Cortex of kidney (tissue), 1 donor: Measurements from ENCODE around the gene PDSS1.

Experiments
- DNase-seq: peaks from one replicate; lab custom pipeline; 2025; lab: John Stamatoyannopoulos, UW

The PDSS1 gene

DNA sequence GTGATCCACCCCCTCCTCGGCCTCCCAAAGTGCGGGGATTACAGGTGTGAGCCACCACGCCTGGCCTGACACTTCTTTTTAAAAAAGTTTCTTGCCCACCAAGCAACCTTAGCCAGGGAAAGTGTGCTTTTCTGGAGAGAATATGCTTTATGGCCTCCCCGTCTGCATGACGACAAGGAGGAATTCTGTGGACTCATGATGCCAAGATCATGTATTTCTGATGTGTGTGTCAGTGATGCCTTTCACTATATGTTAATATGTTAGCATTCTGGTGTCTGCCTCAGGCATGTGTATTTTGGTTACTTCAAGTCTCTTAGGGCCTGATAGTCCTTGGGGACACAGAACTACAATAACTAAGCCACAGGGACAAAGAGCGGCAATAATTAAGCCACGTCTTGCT is 2.1 kb downstream of the PDSS1 start:
- DNase-seq: no peak

DNA sequence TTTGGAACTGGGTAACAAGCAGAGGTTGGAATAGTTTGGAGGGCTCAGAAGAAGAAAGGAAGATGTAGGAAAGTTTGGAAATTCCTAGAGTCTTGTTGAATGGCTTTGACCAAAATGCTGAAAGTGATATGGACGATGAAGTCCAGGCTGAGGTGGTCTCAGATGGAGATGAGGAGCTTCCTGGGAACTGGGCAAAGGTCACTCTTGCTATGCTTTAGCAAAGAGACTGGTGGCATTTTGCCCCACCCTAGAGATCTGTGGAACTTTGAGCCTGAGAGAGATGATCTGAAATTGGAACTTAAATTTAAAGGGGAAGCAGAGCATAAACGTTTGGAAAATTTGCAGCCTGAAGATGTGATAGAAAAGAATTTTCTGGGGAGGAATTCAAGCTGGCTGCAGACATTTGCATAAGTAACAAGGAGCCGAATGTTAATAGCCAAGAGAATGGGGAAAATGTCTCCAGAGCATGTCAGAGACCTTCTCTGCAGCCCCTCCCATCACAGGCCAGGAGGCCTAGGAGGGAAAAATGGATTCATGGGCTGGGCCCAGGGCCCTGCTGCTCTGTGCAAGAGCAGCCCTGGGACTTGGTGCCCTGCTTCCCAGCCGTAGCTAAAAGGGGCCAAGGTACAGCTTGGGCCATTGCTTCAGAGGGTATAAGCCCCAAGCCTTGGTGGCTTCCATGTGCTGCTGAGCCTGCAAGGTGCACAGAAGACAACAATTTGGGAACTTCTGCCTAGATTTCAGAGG is 3.6 kb downstream of the PDSS1 start:
- DNase-seq: no peak

DNA sequence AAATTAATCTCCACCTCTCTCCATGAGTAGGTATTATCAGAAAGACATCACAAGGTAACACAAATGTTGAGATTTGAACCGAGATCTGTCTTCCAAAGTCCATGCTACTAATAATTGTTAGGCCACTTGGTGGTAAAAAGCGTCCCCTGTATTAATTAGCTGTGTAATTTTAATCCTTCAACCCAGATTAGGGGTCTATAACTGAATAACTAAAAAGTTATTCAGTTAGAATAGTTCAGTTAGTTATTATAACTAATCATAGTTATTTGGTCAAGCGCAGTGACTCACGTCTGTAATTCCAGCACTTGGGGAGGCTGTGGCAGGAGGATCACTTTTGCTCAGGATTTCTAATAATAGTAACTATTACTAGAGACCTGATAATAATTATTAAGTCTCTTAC is 5.6 kb downstream of the PDSS1 start:
- no peak for DNase-seq

DNA sequence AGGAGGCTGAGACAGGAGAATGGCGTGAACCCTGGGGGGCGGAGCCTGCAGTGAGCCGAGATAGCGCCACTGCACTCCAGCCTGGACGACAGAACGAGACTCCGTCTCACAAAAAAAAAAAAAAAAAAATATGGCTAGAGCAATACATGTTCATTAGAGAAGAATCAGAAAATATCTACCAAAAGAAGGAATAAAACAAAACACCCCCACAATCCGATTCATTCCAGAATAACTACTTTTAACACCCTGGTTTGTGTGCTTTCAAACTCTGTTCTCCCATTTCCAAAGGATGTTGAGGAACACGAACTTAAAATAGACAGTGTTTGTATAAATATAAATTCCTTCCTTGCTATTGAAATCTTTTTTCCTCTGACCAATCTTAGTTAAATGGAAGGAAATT is 6.5 kb downstream of the PDSS1 start:
- DNase-seq: no peak

DNA sequence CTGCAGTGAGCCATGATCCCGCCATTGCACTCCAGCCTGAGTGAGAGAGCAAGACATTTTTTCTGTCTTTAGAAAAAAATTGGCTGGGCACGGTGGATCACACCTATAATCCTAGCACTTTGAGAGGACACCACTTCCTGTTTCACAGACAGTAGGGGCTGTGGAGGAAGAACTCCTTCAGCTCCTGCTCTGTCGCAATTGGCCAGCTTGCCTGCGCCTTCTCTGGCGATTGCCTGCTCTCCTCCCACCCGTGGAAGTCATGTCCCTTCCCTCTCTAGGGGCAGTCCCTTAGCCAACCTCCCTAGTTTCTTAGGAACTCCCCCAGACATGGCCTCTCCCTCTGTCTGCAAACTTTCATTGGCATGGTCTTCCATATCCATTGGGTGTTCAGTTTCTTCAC is 8.7 kb downstream of the PDSS1 start:
- no peak for DNase-seq

DNA sequence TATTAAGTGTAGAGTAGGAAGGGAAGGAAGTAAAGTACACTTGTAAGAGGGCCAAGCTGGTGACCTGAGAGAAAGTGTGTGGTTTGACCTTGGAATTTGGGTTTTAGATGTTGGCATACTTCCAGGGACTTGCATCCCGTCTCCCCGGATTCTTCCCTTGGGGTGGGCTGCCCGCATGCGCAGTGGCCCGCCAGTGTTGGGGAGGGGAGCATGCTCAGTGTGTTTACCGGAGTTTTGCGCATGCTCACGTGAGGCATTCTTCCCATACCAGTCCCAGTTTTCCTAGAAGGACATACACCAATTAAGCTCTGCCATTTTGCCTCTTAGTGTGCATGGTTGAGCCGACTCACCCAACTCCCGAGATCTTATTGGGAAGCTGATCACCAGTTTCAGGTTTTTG is 9.4 kb downstream of the PDSS1 start:
- no peak for DNase-seq

DNA sequence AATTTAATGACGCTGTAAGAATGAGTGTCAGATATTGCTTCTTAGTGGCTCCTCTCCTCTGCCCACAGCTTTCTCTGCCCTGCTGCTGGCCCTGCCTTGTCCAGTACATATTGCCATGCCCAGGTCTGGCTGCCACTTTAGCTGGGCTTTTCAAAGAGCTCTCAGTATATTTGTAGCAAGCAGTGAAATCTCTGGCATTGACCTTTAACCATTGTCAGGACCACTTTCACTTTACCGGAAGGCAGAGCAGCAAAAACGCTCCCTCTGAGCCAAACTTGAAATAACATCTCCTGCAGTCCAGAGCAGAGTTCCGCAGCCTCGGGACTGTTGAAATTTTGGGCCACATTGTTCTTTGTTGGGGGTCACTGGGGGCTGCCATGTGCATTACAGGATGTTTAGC is 13.8 kb downstream of the PDSS1 start:
- no peak for DNase-seq

DNA sequence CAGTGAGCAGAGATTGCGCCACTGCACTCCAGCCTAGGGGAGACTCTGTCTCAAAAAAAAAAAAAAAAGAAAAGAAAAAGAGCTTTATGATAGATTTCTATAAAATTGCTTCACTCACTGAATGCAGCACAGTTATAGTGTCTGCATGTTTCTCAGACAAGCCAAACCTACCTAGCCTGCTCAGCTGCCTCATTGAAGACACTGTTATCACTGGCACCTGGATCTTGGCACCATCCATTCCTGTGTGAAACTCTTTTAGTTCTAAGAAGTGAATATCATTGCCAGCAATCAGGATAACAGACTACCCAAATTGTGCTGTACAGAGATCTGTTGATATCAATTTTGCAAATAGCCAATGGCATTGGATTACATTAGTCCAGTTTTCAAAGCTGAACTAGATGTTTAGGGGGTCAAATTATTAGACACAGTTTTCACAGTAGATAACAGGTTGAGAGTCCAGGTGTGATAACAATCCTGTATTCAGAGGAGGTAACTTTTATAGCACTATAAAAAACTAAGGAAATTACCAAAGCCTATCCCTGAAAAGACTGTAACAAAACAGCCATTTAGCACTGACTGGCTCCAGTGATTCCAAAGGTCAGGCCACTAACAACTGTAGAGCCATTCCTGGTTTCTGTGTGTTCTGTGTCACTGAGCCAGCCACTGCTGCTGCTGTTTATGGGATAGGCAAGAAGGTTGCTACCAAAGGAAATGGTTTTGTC is 17.1 kb downstream of the PDSS1 start:
- DNase-seq: no peak

DNA sequence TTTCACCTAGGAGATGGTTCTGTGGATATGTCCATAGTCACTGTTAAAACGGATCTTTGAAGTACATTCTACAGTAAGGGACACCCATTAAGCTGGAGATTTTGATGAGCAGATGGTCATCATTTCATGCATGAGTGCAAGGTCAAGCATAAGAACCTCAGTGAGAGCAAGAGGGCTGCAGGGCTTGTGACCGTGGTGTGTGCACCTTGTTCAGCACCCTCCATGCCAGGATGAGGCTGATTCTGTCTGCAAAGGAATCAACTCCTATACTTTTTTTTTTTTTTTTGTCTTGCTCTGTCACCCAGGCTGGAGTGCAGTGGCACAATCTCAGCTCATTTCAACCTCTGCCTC is 17.6 kb downstream of the PDSS1 start:
- DNase-seq: no peak

DNA sequence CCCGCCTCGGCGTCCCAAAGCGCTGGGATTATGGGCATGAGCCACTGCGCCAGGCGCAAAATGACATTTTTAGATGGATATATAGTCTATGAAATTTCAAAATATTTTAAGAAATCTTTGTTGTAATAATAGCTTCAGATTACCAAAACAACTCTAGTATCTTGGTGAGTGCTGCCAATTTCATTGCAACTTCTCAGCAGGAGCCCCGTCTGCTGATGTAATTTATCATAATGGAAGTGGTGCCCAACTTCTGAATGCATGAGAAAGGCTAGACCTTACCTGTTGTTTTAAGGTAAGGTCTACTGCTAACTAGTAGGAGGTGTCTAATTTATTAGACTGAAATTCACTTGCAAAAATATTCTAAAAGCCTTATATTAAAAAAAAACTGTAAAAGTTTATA is 20.0 kb downstream of the PDSS1 start:
- DNase-seq: no peak

DNA sequence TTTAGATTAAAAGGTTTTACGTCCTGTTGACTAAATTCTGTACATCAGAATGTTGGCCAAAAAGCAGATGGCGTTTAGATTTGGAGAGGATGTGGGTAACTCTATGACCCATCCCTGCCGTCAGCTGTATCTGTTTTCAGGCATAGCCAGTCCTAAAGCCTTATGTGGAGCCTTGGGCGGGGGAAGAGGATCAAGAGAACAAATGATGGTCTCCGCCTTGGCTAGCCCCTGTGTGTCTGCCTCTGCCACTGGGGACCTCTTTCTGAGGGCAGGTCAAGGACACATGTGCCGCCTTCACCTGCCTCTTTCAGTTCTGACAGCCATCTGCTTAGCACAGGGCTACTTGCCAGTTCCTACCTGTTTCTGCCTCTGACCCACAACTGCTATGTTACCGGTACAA is 24.1 kb downstream of the PDSS1 start:
- no peak for DNase-seq

DNA sequence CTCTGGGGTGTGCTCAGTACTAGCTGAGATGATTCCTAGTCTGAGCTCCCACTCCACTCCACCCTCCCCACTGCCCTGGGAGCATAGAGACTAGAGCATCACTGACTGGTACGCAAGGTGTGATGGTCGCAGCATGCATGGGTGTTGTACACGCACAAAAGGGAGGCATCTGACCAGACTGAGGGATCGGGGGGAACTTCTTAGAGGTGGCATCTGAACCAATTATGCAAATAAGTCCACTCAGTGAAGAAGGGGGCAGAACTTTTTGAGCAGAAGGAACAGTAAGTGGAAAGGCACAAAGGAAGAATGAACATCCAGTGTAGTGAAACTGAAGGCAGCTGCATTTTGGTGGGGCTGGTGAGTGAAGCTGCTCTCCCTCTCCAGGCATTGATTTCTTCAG is 25.5 kb downstream of the PDSS1 start:
- DNase-seq: no peak

DNA sequence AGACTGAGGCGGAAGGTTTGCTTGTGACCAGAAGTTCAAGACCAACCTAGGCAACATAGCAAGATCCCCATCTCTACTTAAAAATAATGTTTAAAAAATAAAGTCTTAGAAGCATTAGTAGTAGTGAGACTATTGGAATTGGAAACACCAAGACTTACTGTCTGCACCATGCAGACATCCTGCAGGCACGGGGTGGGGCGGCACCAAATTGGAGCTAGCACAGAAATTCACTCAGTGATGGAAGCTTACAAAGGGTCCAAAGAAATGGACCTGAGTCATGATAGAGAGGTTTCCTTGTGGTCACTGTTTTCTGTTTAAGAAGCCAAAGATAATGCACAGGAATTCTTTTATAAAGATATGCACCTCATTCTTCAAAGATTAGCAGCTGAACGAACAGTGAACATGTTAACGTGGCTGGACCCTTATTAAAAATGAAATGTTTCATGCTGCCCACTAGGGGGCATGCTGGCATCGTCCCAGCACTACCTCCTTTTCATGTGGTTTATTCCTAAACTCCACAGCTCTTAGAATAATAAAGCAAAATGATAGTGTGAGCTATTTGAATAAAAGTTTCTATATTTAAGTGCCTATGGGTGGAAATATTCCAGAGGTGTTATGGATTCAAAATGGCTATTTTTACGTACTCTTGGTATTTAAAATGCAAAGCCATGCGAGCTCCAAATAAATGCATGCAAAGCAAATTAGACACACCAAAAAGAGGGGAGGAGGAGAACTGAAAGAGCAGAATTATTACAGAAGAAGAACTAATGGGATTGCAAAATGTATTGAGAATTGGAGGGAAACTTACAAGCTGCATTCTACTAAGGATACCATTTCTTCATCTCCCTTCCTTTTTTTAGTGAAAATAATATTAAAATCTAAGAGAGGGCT is 28.6 kb downstream of the PDSS1 start:
- DNase-seq: no peak

DNA sequence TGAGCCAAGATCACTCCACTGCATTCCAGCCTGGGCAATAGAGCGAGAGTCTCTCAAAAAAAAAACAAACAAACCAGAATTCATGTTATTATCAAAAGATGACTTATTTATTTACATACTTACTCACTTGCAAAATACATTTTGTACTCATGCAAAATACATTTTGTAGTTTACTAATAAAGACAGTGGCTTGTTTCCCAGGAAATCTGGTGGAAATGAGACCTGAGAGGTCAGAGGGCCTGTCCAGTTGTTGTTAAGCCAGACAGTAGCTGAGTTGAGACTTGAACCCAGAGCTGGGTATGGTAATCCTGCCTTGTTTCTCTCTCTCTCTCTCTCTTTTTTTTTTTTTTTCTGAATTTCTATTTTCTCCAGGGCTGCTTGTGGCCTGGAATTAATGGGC is 29.5 kb downstream of the PDSS1 start:
- DNase-seq: no peak

DNA sequence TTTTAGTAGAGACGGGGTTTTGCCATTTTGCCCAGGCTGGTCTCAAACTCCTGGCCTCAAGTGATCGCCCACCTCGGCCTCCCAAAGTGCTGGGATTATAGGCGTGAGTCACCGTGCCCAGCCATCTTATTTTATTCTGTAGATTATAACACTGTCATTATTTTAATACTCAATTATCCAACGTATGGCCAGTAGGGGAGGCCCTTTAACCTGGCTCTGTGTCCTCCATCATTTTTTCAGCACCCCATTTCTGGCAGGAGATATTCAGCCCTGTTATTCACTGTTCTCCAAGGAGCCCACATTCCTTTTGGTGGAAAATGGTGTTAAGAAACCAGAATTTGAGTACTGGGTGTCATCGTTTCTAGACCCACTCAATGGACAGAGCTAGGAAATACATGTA is 31.5 kb downstream of the PDSS1 start:
- no peak for DNase-seq

DNA sequence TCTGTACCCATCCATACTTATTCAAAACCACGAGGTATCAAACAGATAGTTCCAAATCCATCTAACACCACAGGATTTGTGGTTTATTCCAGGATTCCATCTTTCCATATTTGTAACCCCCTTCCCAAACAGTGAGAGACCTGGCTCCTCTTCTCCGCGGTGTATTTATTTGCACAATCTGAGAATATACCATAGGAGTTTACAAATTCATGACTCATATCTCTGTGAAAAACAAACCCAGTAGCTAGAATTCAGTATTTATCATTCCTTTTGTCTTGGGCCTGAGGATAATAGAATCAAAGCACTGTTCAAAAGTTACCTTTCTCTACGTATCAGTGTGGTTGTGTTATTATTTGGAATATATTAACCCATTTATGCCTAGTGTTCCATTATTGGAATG is 31.9 kb downstream of the PDSS1 start:
- no peak for DNase-seq

DNA sequence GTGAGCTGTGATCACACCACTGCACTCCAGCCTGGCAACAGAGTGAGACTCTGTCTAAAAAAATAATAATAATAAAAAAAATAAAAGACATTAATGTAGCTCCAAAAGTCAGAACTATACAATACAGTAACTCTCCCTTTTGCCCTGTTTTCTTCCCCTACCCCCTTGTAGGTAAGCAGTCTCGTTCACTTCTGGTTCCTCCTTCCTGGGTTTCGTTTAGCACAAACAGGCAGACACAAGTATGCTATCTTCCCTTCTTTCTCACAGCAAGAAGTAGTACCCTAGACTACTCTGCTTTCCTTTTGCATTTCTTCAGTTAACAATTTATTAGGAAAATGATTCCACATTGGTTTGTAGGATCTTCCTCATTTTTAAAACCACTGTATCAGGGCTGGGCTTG is 33.1 kb downstream of the PDSS1 start:
- DNase-seq: no peak

DNA sequence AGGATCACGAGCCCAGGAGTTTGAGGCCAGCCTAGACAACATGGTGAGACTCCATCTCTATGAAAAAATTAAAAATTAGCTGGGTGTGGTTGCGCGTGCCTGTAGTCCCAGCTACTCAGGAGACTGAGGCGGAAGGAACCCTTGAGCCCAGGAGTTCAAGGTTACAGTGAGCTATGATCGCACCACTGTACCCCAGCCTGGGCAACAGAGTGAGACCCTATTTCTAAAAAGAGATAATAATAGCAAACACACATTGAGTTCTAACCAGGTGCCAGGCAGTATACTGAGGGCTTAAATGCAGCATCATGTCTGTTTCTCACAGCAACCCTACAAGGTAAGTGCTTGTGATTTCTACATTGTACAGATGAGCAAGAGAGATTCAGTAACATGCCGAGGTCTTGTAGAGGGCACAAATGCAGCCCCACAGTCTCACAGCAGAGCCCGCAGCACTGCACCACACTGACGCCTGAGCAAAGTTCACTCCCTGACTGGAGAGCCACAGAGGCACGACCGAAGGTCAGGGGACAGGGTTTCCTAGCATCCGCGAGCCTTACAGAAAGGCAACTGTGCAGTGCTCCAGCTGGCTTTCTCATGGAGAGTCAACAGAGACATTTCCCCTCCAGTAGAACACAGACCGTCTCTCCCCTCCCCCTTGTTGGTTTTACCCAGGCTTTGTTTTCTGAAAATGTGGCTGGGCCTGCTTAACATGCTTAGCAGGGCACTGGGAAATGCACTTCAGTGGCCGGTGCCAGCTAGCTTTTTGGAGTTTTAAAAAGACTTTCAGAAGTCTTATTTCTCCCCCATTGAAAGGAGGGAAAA is 36.5 kb downstream of the PDSS1 start:
- no peak for DNase-seq

DNA sequence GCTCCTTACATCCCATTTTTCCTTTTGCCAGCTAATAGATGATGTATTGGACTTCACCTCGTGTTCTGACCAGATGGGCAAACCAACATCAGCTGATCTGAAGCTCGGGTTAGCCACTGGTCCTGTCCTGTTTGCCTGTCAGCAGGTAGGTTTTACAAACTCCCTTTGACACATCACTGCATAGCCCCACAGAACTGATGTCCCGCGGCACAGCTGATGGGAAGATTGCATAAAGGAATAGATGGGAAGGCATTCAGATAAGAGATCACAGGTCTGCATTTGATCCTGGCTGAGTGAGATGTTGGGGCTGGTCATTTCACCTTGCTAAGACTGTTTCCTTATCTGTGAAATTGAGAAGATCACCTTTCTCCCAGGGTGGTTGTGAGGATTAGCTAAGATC is 37.9 kb downstream of the PDSS1 start:
- DNase-seq: no peak

DNA sequence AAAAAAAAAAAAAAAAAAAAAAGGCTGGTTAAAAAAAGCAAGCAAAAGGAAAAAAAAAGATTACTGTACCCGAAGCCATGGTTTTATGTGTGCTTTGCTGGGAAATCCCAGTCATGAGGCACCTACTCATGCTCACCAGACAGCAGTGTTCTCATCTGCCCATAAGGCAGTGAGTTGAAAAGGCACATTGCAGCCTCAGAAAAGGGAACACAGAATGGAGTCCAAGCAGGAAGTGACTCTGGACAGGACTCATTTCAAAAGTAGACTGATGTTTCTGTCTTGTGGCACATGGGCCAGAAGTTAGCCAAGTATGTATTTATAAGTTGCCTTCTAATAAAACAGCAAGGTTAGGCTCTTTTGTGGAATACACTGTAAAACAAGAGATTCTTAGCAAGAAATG is 40.2 kb downstream of the PDSS1 start:
- DNase-seq: no peak

DNA sequence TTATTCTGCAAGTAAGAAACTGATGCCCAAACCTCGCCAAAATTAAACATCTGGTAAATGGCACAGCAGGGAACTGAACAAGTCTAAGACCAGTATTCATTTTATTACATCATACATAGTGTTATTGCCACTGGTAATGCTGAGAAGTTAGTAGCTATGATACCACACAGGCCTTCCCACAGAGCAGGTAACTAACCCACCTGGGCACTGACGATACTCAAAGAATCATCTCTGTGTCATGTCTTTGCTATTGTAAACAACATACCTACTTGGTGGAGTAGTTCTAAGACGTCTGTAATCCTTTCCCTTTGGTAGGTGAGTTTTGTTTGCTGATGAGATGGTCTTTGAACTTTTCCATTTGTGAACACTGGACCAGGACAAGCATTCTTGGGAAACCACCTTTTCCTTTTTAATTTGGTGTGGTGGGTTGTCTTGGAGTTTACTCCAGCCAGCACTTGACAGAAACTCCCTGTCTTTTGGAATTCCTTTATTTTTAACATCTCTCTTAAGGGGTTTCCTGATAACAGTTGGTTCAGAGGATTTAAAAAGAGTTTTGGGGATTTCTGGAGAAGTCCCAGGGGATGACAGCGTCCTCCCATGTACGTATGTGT is 40.9 kb downstream of the PDSS1 start:
- DNase-seq: no peak
